Right renal cortex interstitium (tissue), 3 donors: ENCODE data around the gene CCDC110. TPM values are rescaled to one million over a fixed set of nuclear protein-coding genes. Genes with fewer than 3 reads are reported as not detected.
"Not testable (repeated sequence)": the region's sequence is repeated elsewhere in the genome, so short reads cannot be mapped to it uniquely, and the experiment has no call there.

Experiments
- DNase-seq, 3 donors: peaks; one replicate each; pipeline ENCODE4 v3.0.0-alpha.2; 2013; ENCODE audit warnings: low read depth in 3 of 3, low spot score in 2 of 3
- polyA plus RNA-seq, 3 donors: library from polyadenylated mRNA; unstranded; fragments of 120-200 nt; gene quantifications; one replicate each; pipeline ENCODE4 v1.2.1, GENCODE V29; 2013; ENCODE audit not compliant: insufficient read length in 3 of 3

CCDC110 gene
- 1 to 10 TPM; 1.9 to 3.3 (median 2.8) TPM for polyA plus RNA-seq

DNA sequence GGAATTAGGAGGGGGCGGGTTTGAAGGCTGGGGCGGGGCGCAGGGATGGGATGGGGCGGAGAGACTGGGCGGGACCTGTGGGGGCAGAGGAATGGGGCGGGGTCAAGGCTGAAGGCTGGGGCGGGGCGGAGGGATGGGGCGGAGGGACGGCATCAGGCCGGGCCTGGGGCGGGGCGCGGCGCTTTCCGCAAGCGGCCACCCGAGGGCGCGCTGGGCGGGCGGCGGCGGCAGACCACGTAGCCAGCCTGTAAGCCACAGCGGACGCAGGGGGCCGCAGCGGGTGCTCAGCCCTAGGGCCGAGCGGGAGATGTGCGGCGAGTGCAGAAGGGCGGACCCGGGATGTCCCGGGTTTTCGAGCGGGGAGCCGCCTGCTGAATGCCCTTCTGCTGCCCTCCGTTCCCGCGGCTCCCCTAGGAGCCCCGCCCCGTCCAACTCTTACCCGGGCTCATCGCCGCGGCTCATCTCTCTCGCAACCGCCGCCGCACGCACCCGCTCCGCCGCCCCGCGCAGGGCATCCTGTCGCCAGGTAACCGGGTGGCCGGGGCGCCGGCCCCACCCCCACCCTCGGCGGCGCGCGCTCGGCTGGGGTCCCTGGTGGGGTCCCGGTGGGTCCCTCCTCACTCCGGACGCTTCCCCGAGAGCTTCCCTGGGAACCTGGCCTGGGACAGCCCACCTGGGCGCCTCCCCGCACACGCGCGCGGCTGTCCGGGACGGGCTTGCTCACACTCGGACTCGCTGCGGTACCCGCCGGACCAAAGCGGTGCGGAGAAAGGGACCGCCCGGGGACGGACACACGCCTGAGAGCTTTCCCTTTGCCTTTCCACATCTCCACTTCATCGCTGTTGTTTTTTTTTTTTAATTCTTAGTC, at the start of gene CCDC110:
CCDC110 (minus strand) TSS at position 499 of the 868 bp plus-strand sequence; CDS start at position 449, 50 bp downstream.
- peak in 2 of 3 donors; percentile 70 to 77 for DNase-seq

DNA sequence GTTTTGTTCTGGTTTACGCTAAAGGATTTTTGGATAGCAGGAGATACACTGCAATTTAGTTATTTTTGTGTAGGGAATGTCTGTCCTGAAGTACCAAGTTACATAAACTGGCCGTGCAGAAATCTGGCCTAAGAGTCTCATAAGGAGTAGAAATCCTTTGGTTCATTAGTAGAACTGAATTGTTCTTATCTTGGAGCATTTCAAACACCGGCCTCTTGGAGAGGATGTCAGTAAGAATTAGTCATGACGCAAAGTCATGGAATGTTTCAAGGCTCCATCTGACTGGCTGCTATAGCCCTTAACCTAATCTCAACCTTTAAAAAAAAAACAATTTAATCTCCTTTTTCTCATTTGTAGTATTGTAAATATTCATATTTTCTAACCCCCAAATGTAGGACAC, 48.6 kb upstream of the CCDC110 start:
- DNase-seq: no peak

DNA sequence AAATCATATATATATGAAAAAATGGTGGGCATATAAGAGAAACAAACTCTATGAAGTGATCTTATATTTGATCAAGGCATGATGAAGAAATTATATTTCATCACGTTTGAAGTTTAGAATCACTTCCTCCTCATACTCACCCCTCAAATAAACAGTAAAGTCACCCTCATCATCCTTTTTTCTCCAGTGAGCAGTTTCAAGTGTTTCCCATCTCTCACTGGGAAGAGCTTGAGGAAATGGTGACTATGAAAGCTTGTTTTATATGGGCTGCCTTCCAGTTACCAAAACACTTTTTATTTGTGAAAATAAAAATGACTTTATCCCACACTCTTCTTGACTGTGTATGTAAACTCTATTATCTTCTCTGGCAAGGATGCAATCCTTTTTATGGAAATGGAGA, 47.0 kb upstream of the CCDC110 start:
- no peak for DNase-seq

- DNase-seq: no peak
Observed at GRCh38 chr4:185518069-185518468, 46.5 kb upstream of the CCDC110 start.

DNA sequence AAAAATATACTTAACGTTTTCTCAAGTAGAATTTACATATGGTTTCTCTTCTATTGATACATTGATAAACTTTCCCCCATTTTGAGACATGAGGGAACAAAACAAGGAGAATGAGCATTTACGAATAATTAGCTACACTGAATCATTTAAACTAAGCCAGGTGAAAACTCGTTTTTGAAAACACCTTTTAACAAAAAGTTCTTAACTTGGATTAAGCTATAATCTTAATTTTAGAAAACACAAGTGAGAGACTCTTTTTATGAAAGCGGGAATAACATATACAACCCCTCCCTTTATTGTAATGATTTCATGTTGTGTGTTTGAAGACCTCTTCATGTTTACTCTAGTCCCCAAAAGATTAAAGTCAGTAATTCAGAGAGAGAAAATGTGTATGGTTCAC, 43.7 kb upstream of the CCDC110 start:
- DNase-seq: no peak

DNA sequence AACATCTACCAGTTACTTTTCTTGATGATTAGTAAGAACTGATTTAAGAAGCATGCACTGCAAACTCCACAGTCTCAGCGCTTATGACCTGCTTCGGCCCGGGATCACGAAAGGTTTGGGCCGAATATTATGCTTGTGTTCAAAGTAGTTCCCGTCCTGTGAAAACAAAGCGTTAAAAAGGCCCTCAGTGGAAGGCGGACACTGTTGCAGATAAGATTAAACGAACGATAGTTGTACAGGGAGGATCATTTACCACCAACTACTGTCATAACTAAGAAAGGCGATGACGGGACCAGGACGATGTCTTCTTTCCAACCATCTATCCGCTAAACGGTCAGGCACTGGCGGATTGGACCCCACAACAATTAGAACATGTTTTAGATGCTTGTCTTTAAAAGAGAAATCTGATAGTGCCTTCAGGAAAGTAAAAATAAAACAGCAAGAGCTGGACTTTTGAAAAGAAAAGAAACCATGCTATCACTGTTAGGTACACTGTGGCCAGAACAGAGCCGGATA, 42.7 kb upstream of the CCDC110 start:
- no peak for DNase-seq

- no peak for DNase-seq
Observed at GRCh38 chr4:185513489-185514181, 42.1 kb upstream of the CCDC110 start.

DNA sequence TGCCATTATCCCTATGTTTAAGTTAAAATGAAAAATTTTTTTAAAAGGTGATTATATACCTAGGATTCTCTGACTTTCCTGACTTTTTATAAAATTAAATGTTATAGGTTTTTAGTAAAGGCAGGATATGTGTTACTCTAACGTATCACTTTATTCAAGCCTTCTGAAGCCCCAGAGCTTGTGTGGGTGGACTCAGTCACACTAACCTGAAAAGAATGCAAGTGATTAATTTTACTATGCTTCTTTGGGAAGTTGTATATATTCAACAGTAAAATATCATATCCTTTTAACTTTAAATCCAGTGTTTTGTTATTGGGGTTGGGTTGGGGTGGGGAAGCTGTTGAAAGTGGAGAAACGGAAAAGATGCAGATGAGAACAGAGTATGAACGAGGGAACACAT, 41.0 kb upstream of the CCDC110 start:
- DNase-seq: no peak

- not testable (repeated sequence) for DNase-seq
Observed at GRCh38 chr4:185511243-185511642, 39.7 kb upstream of the CCDC110 start.

DNA sequence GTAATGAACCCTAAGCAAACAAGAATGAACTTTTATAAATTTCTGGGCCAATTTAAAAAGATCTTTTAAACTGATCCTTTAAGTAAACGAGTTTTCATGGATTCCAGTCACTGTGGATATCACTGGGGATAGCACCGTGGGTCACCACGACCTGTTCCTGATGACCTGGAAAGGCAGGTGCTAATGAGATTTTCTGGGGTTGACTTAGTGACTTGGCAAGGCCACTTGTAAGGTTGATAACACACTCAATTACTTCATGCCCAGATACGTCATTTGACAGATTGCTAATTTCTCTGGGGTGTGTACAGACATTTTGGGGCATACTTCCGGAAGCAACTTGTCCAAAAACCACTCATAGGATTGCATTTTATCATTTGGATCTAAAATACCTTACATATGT, 39.3 kb upstream of the CCDC110 start:
- DNase-seq: no peak

GRCh38 chr4:185508181-185508580, 36.6 kb upstream of the CCDC110 start:
- DNase-seq: peak in 1 of 3 donors; percentile 49

GRCh38 chr4:185506422-185506821, 34.9 kb upstream of the CCDC110 start:
- DNase-seq: no peak

DNA sequence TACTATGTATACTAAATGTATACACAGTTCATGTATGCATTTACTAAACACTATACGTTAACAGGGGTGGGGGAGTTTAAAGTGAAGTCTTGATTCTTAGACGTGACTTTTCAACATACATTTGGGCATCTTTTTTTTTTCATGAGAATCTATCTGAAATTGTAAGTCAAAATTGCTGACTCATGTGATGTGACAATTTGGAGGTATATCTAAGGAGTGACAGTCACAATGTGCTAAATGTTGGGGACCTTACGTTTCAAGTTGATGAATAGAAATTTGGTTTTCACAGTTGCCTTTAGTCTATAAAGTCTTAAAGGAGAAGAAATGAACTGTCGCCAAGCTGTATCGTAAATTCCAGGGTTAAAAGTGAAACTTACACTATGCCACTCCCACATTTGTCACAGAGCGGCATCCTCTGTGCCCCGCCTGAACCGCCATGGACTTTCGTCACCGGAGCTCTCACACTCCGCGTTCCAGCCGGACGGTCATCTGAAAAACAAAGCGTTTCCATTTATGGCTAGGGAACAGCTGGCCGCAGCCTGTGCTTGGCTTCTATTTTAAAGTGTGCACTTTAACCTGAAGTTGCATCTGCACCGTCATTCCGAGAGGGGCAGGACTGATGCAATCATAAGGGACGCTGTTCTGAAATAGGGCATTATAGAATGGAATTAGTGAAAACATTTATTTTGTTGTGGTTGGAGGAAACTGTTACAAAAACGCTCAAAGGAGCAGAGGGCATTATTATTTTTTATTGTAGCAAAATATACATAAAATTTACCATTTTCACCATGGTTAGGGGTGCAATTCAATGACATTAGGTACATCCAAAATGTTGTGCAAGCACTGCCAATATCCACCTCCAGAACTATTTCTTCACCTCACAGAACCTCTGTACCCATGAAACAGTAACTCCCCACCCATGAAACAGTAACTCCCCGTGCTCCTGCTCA, 32.8 kb upstream of the CCDC110 start:
- DNase-seq: peak; percentile 76 to 83 (median 81)

DNA sequence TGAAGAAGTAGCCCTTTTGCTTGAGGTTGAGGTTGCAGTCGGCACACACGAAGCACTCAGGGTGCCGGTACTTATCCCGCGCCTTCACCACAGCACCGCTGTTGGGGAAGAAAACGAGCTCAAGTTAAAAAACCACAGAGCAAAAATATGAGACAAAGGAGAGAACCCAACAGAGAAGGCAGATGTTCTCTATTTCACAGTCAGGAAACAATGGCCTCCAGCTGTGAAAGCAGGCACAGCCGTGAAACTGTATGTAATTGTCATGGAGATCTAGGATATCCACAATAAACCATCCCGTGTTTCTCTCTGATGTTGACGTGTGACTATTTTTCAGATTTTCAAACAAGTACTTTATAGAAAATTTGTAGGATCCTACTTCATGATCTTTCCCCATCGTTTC, 30.9 kb upstream of the CCDC110 start:
- no peak for DNase-seq

- DNase-seq: no peak
Observed at GRCh38 chr4:185500576-185500975, 29.0 kb upstream of the CCDC110 start.

DNA sequence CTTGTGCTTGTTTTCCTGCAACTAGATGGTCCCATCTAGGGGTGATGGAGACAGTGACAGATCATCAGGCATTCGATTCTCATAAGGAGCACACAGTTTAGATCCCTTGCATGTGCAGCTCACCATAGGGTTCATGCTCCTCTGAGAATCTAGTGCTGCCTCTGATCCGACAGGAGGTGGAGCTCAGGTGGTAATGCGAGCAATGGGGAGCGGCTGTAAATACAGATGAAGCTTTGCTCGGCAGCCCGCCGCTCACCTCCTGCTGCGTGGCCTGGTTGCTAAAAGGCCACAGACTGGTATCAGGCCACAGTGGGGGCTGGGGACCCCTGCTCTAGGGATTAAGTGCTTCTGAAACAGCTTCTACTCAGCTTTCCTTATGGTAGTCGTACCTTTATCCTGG, 28.5 kb upstream of the CCDC110 start:
- DNase-seq: no peak

GRCh38 chr4:185488650-185489049, 17.1 kb upstream of the CCDC110 start:
- DNase-seq: no peak

- no peak for DNase-seq
Observed at GRCh38 chr4:185481401-185481800, 9.9 kb upstream of the CCDC110 start.

GRCh38 chr4:185480016-185480732, 8.6 kb upstream of the CCDC110 start:
- no peak for DNase-seq

DNA sequence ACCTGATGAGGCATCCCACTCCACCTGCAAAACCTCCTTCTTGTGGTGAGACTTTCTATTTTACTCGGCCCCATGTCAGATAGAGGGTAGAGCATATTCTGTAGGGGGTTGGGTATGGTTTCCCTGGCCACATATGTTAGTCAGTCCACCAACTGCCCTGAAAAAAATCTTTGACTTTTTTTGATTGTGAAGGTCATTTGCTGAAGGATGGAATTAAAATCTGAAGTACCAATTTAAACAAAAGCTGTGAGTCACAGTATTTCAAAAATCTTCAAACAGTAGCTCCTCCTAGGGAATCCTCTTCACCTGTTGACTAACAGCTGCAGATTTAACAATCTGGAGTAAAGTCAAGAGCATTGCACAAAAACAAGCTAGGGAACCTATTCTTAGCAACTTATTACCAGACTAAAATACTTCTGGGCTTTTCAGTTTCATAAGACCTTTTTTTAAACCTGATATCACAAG, 8.0 kb upstream of the CCDC110 start:
- DNase-seq: no peak
